ENCODE results near the gene WWP2.

- TF ChIP-seq, protein P1, sequence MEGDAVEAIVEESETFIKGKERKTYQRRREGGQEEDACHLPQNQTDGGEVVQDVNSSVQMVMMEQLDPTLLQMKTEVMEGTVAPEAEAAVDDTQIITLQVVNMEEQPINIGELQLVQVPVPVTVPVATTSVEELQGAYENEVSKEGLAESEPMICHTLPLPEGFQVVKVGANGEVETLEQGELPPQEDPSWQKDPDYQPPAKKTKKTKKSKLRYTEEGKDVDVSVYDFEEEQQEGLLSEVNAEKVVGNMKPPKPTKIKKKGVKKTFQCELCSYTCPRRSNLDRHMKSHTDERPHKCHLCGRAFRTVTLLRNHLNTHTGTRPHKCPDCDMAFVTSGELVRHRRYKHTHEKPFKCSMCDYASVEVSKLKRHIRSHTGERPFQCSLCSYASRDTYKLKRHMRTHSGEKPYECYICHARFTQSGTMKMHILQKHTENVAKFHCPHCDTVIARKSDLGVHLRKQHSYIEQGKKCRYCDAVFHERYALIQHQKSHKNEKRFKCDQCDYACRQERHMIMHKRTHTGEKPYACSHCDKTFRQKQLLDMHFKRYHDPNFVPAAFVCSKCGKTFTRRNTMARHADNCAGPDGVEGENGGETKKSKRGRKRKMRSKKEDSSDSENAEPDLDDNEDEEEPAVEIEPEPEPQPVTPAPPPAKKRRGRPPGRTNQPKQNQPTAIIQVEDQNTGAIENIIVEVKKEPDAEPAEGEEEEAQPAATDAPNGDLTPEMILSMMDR (IDR thresholded peaks at IDR 0.05): no peak
- no peak for TF ChIP-seq POLR2AphosphoS5 (IDR thresholded peaks at IDR 0.05)
Measured at GRCh38 chr16:69870761-69871160, 108.6 kb downstream of the WWP2 start.
